CD14-positive monocyte (primary cell): ENCODE data around the gene NMUR2. TPM values are rescaled to one million over a fixed set of nuclear protein-coding genes. Genes with fewer than 3 reads are reported as not detected.

ENCODE experiments used
- DNase-seq, 3 donors: peaks; one replicate each; pipeline ENCODE4 v3.0.0-alpha.2; 2011 to 2022
- H2AFZ ChIP-seq: 2 replicates; pipeline ENCODE4 v1.6.0; 2012; ENCODE audit warnings: mild to moderate bottlenecking, low read depth, low read length, inconsistent platforms; ENCODE audit not compliant: insufficient read depth, poor library complexity, severe bottlenecking
- H3K27ac ChIP-seq, 2 donors: 1 replicate in 1 of 2; 2 replicates in 1 of 2; pipeline ENCODE4 v1.5.1; 2012 to 2013; ENCODE audit warnings: low read length in 2 of 2, control low read depth in 1 of 2, inconsistent platforms in 1 of 2, low read depth in 1 of 2, mild to moderate bottlenecking in 1 of 2
- H3K27me3 ChIP-seq, 2 donors: one replicate each; pipeline versions ENCODE4 v1.6.0 to v1.6.1; 2011 to 2013; ENCODE audit warnings: low read length in 2 of 2; ENCODE audit not compliant: control insufficient read depth in 2 of 2, insufficient read depth in 2 of 2
- H3K36me3 ChIP-seq, 2 donors: replicated peaks in 1 of 2; 1 replicate in 1 of 2; 2 replicates in 1 of 2; pipeline versions ENCODE4 v1.5.1 to v1.6.1; 2012 to 2013; ENCODE audit warnings: low read length in 2 of 2, control low read depth in 1 of 2, inconsistent platforms in 1 of 2, mild to moderate bottlenecking in 1 of 2; ENCODE audit not compliant: insufficient read depth in 2 of 2, control insufficient read depth in 1 of 2
- H3K4me1 ChIP-seq, 2 donors: 1 replicate in 1 of 2; 2 replicates in 1 of 2; pipeline versions ENCODE4 v1.5.1 to v1.6.1; 2012 to 2013; ENCODE audit warnings: low read length in 2 of 2, control low read depth in 1 of 2, inconsistent platforms in 1 of 2, mild to moderate bottlenecking in 1 of 2, moderate library complexity in 1 of 2; ENCODE audit not compliant: insufficient read depth in 2 of 2, control insufficient read depth in 1 of 2
- H3K4me2 ChIP-seq: replicated peaks from 2 replicates; pipeline ENCODE3; 2012; ENCODE audit warnings: low read length, moderate library complexity, mild to moderate bottlenecking; ENCODE audit not compliant: poor library complexity, severe bottlenecking; ENCODE audit errors: extremely low read depth
- H3K4me3 ChIP-seq, 3 experiments: fragments of 200-600 bp in 1 of 3; sonication (generic) in 1 of 3; replicated peaks in 1 of 3; 1 replicate in 2 of 3; 2 replicates in 1 of 3; pipeline ENCODE4 v1.5.1; 2011 to 2013; ENCODE audit warnings: low read length in 3 of 3, mild to moderate bottlenecking in 3 of 3, control low read depth in 2 of 3, low read depth in 2 of 3, inconsistent platforms in 1 of 3, moderate library complexity in 1 of 3
- H3K79me2 ChIP-seq: 2 replicates; pipeline ENCODE4 v1.6.0; 2012; ENCODE audit warnings: mild to moderate bottlenecking, control low read depth, inconsistent platforms, low read length, moderate library complexity; ENCODE audit not compliant: insufficient read depth
- H3K9ac ChIP-seq: 2 replicates; pipeline ENCODE4 v1.6.0; 2017; ENCODE audit warnings: low read length, mild to moderate bottlenecking; ENCODE audit not compliant: insufficient read depth, poor library complexity, severe bottlenecking
- H3K9me3 ChIP-seq, 2 donors: replicated peaks in 1 of 2; 1 replicate in 1 of 2; 2 replicates in 1 of 2; pipeline versions ENCODE4 v1.5.1 to v1.6.1; 2012 to 2013; ENCODE audit warnings: low read length in 2 of 2, control low read depth in 1 of 2; ENCODE audit not compliant: control insufficient read depth in 1 of 2, insufficient read depth in 1 of 2
- H4K20me1 ChIP-seq: 2 replicates; pipeline ENCODE4 v1.6.0; 2012; ENCODE audit warnings: mild to moderate bottlenecking, low read length, control low read depth, moderate library complexity; ENCODE audit not compliant: insufficient read depth
- H3K27ac Mint-ChIP-seq, 7 donors: one replicate each; pipeline ENCODE4 v1.8.0; 2020; ENCODE audit warnings: mild to moderate bottlenecking in 7 of 7, mixed read lengths in 7 of 7, moderate library complexity in 6 of 7, inconsistent platforms in 2 of 7
- H3K27me3 Mint-ChIP-seq, 3 donors: one replicate each; pipeline ENCODE4 v1.8.0; 2021 to 2022; ENCODE audit warnings: low read depth in 3 of 3, mild to moderate bottlenecking in 3 of 3, mixed read lengths in 3 of 3, moderate library complexity in 3 of 3, inconsistent platforms in 1 of 3
- H3K36me3 Mint-ChIP-seq, 2 donors: one replicate each; pipeline ENCODE4 v1.8.0; 2020; ENCODE audit warnings: mixed read lengths in 2 of 2, inconsistent platforms in 1 of 2, mild to moderate bottlenecking in 1 of 2
- H3K4me1 Mint-ChIP-seq: one replicate; pipeline ENCODE4 v1.8.0; 2020; ENCODE audit warnings: mild to moderate bottlenecking, mixed read lengths
- H3K4me3 Mint-ChIP-seq, 2 donors: one replicate each; pipeline ENCODE4 v1.8.0; 2020; ENCODE audit warnings: mild to moderate bottlenecking in 2 of 2, mixed read lengths in 2 of 2, moderate library complexity in 1 of 2
- H3K9me3 Mint-ChIP-seq, 7 donors: one replicate each; pipeline ENCODE4 v1.8.0; 2020 to 2022; ENCODE audit warnings: mixed read lengths in 7 of 7, mild to moderate bottlenecking in 6 of 7, moderate library complexity in 6 of 7, inconsistent platforms in 2 of 7
- WGBS: methylation state at CpG from one replicate; pipeline ENCODE4 v1.1.5; 2013; ENCODE audit warnings: missing lambda C conversion rate; ENCODE audit not compliant: insufficient coverage; 5-methylcytosine and 5-hydroxymethylcytosine counted together
- intact Hi-C, 2 donors: fragments of 100-400 bp; cut with micrococcal nuclease; formaldehyde crosslinking; loops; one replicate each; pipeline versions ENCODE4 v1.15.0 to v1.15.1; 2023
- polyA plus RNA-seq, 3 donors: library from polyadenylated mRNA; depleted of rRNA in 1 of 3; unstranded in 2 of 3; stranded (reverse) in 1 of 3; fragments of 300-500 nt in 2 of 3; fragments of >200 nt in 1 of 3; fragmentation: Illumina TruSeq in 2 of 3; gene quantifications; 1 replicate in 2 of 3; 2 replicates in 1 of 3; pipeline ENCODE4 v1.2.3, GENCODE V29; 2012 to 2021
- TF ChIP-seq, protein P1 (sequence below): fragments of 200-600 bp; IDR thresholded peaks from one replicate; pipeline ENCODE4 v1.8.0; 2022; ENCODE audit warnings: antibody characterized with exemption, mild to moderate bottlenecking

The NMUR2 gene
- polyA plus RNA-seq, 3 donors: not detected

DNA sequence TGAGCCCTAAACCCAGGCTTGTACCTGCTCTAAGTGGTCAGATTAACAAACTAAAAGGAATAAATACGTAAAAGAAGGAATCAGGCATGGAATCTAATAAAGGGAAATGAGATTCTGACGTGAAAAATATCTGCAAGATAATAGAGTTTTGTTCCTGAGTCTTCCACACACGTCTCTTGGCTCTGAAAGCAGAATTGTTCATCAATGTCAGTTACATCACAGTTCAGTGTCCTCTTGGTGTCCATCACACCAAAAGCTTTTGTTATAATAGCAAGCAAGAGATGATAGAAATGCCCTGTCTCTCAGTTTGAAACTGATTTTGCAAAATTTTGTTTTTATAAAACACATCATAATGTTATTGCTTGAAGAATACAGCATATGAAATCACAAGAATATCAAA is 34.7 kb upstream of the NMUR2 start:
- H3K27ac Mint-ChIP-seq: no peak overlapping the region
- H3K4me2 ChIP-seq: no peak overlapping the region
- H2AFZ ChIP-seq: no peak overlapping the region
- H4K20me1 ChIP-seq: no peaks in the 10 kb centered on the region
- H3K4me1 ChIP-seq: no peaks in the 10 kb centered on the region
- no peaks in the 10 kb centered on the region for H3K4me1 Mint-ChIP-seq
- H3K79me2 ChIP-seq: no peaks in the 10 kb centered on the region
- no peaks in the 10 kb centered on the region for H3K36me3 Mint-ChIP-seq
- H3K9me3 ChIP-seq: no peaks in the 10 kb centered on the region
- no peak overlapping the region for H3K4me3 Mint-ChIP-seq
- H3K4me3 ChIP-seq: no peak overlapping the region
- TF ChIP-seq, protein P1, sequence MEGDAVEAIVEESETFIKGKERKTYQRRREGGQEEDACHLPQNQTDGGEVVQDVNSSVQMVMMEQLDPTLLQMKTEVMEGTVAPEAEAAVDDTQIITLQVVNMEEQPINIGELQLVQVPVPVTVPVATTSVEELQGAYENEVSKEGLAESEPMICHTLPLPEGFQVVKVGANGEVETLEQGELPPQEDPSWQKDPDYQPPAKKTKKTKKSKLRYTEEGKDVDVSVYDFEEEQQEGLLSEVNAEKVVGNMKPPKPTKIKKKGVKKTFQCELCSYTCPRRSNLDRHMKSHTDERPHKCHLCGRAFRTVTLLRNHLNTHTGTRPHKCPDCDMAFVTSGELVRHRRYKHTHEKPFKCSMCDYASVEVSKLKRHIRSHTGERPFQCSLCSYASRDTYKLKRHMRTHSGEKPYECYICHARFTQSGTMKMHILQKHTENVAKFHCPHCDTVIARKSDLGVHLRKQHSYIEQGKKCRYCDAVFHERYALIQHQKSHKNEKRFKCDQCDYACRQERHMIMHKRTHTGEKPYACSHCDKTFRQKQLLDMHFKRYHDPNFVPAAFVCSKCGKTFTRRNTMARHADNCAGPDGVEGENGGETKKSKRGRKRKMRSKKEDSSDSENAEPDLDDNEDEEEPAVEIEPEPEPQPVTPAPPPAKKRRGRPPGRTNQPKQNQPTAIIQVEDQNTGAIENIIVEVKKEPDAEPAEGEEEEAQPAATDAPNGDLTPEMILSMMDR: no peak
- H3K9me3 Mint-ChIP-seq: peaks cover 0 to 2% (median 0%) of the 10 kb centered on the region in 7 donors
- no peak overlapping the region for H3K9ac ChIP-seq
- intact Hi-C loops: no loop called here
- H3K27me3 Mint-ChIP-seq: no peaks in the 10 kb centered on the region
- 100% methylated on average over 1 of the region's 3 CpGs for WGBS
- no peaks in the 10 kb centered on the region for H3K36me3 ChIP-seq
- DNase-seq: no peak
- H3K27ac ChIP-seq: no peak overlapping the region
- no peaks in the 10 kb centered on the region for H3K27me3 ChIP-seq

DNA sequence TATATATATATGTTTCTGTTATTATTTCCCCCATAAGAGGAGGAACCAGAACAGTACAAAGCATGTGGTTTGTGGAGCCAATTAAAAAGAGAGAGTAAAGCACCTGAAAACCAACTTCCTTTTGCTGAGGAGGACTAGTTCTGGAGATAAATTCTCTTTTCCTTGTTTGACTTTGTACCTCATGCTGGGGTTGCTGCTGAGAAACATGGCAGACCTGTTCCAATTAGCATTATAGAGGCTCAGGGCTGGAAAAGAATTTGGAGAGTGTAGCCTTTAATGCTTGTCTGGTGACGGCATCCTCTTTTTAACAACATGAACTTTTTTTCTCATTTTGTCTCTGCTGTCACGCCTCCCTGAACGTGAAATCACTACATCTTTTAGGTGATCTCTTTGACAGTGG is 32.8 kb upstream of the NMUR2 start:
- 80% methylated on average over 2 of the region's 3 CpGs for WGBS
- H3K9ac ChIP-seq: no peak overlapping the region
- H3K9me3 Mint-ChIP-seq: peaks cover 0 to 2% (median 0%) of the 10 kb centered on the region in 7 donors
- H3K4me3 Mint-ChIP-seq: no peak overlapping the region
- H3K9me3 ChIP-seq: no peaks in the 10 kb centered on the region
- intact Hi-C loops: no loop called here
- no peak for DNase-seq
- H3K79me2 ChIP-seq: no peaks in the 10 kb centered on the region
- H2AFZ ChIP-seq: no peak overlapping the region
- TF ChIP-seq, protein P1: no peak
- no peak overlapping the region for H3K4me2 ChIP-seq
- H3K4me1 Mint-ChIP-seq: no peaks in the 10 kb centered on the region
- no peaks in the 10 kb centered on the region for H4K20me1 ChIP-seq
- no peak overlapping the region for H3K4me3 ChIP-seq
- no peaks in the 10 kb centered on the region for H3K27me3 Mint-ChIP-seq
- H3K27ac Mint-ChIP-seq: no peak overlapping the region
- H3K36me3 Mint-ChIP-seq: no peaks in the 10 kb centered on the region
- H3K27me3 ChIP-seq: no peaks in the 10 kb centered on the region
- H3K36me3 ChIP-seq: no peaks in the 10 kb centered on the region
- no peak overlapping the region for H3K27ac ChIP-seq
- no peaks in the 10 kb centered on the region for H3K4me1 ChIP-seq
